Measurements from ENCODE around the gene ILK. TPM values are rescaled to one million over a fixed set of nuclear protein-coding genes. Genes with fewer than 3 reads are reported as not detected.

ILK gene
- total RNA-seq, 2 donors from 2014 or later, result 115 to 157 TPM

DNA sequence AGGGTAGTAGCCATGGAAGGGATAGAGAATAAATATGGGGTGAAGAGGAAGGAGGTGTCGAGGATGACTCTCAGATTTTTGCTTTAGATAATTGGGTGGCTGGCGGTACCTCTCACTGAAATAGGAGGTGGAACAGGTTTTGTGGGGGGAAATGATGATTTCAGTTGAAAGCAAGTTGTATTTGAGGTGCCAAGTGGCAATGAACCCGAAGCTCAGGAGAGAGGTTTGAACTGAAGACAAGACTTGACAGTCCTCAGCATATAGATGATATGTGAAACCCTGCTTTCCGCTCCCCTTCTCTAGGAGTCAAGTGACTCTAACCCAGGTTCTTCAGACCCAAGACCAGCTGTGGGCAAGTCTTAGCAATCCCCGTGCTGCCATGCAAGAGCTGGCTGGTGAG lies 33.9 kb upstream of the ILK start:
- Histone ChIP-seq H3K27ac (no peak overlapping the region), H3K9me3 (no peaks in the 10 kb centered on the region), H3K27me3 (no peaks in the 10 kb centered on the region), H3K9ac (ENCODE audit: low read depth in 2 of 2, low read length in 2 of 2) (no peak overlapping the region), H3K4me1 (no peaks in the 10 kb centered on the region), H3K36me3 (no peaks in the 10 kb centered on the region), H3K4me3 (no peak overlapping the region)
- TF ChIP-seq, protein P1, sequence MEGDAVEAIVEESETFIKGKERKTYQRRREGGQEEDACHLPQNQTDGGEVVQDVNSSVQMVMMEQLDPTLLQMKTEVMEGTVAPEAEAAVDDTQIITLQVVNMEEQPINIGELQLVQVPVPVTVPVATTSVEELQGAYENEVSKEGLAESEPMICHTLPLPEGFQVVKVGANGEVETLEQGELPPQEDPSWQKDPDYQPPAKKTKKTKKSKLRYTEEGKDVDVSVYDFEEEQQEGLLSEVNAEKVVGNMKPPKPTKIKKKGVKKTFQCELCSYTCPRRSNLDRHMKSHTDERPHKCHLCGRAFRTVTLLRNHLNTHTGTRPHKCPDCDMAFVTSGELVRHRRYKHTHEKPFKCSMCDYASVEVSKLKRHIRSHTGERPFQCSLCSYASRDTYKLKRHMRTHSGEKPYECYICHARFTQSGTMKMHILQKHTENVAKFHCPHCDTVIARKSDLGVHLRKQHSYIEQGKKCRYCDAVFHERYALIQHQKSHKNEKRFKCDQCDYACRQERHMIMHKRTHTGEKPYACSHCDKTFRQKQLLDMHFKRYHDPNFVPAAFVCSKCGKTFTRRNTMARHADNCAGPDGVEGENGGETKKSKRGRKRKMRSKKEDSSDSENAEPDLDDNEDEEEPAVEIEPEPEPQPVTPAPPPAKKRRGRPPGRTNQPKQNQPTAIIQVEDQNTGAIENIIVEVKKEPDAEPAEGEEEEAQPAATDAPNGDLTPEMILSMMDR (IDR thresholded peaks at IDR 0.05), result no peak
- DNase-seq, result no peak
- intact Hi-C loops (cut with DNase I), result no loop called here

DNA sequence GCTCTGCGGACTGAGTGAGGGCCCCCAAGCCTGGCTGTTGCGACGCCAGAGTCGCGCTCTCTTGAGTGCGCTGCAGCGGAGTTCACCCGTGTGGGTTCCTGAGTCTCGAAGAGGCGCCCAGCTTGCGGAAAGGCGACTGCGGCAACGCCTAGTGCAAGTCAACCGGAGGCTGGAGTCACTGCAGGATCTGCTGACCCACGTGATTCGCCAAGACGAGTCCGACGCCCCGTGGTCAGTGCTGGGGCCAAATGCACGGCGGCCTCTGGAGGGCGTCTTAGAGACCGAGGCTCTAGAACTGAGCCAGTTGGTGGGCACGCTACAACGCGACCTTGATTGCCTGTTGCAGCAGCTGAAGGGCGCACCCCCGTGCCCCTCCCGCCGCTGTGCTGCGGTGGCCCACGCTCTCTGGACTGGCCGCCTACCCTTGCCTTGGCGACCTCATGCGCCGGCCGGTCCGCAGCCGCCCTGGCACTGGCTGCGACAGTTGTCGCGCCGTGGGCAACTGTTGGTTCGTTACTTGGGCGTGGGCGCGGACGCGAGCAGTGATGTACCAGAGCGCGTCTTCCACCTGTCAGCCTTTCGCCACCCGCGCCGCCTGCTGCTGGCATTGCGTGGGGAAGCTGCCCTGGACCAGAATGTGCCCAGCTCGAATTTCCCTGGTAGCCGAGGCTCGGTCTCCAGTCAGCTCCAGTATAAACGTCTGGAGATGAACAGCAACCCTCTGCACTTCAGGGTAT lies 32.7 kb upstream of the ILK start:
- intact Hi-C loops (cut with DNase I), result no loop called here
- H3K9me3 ChIP-seq, result no peaks in the 10 kb centered on the region
- no peaks in the 10 kb centered on the region for H3K4me1 ChIP-seq
- no peak overlapping the region for H3K9ac ChIP-seq (ENCODE audit: low read depth in 2 of 2, low read length in 2 of 2)
- H3K4me3 ChIP-seq, result no peak overlapping the region
- H3K36me3 ChIP-seq, result no peaks in the 10 kb centered on the region
- no peak for DNase-seq
- TF ChIP-seq, protein P1 (IDR thresholded peaks at IDR 0.05), result no peak
- H3K27me3 ChIP-seq, result no peaks in the 10 kb centered on the region
- H3K27ac ChIP-seq, result no peak overlapping the region

DNA sequence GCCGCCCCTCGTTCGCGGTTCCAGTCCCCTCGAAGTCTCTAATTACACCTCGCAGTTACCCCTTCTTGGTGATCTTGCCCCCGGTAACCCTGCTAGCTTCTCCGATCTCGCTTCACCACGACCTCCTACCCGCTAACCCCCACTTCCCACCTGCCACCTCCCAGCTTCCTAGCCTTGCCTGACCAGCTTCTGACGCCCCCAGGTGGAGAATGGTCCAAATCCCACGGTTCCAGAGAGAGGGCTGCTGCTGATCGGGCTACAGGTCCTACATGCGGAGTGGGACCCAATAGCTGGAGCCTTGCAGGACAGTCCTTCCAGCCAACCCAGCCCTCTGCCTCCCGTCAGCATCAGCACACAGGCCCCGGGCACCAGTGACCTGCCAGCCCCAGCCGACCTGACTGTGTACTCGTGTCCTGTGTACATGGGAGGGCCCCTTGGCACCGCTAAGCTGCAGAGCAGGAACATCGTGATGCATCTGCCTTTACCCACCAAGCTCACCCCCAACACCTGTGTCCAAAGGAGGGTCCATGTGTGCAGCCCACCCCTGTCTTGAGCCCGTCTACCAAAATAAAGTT lies 32.1 kb upstream of the ILK start:
- DNase-seq, result no peak
- Histone ChIP-seq H3K4me3 (no peak overlapping the region), H3K9me3 (no peaks in the 10 kb centered on the region), H3K9ac (ENCODE audit: low read depth in 2 of 2, low read length in 2 of 2) (no peak overlapping the region), H3K27me3 (no peaks in the 10 kb centered on the region), H3K36me3 (no peaks in the 10 kb centered on the region), H3K4me1 (no peaks in the 10 kb centered on the region), H3K27ac (no peak overlapping the region)
- TF ChIP-seq, protein P1 (IDR thresholded peaks at IDR 0.05), result no peak
- intact Hi-C loops (cut with DNase I), result no loop called here

GRCh38 chr11:6572215-6572614 lies 31.4 kb upstream of the ILK start:
- no peaks in the 10 kb centered on the region for H3K9me3 ChIP-seq
- H3K27ac ChIP-seq, result no peak overlapping the region
- DNase-seq, result no peak
- H3K36me3 ChIP-seq, result no peaks in the 10 kb centered on the region
- H3K4me1 ChIP-seq, result no peaks in the 10 kb centered on the region
- TF ChIP-seq, protein P1 (IDR thresholded peaks at IDR 0.05), result no peak
- H3K9ac ChIP-seq (ENCODE audit: low read depth in 2 of 2, low read length in 2 of 2), result no peak overlapping the region
- no peaks in the 10 kb centered on the region for H3K27me3 ChIP-seq
- intact Hi-C loops (cut with DNase I), result no loop called here
- no peak overlapping the region for H3K4me3 ChIP-seq

GRCh38 chr11:6574816-6575715 lies 28.5 kb upstream of the ILK start:
- H3K4me3 ChIP-seq, result no peak overlapping the region
- DNase-seq, result no peak
- no peaks in the 10 kb centered on the region for H3K4me1 ChIP-seq
- H3K36me3 ChIP-seq, result no peaks in the 10 kb centered on the region
- no peak overlapping the region for H3K9ac ChIP-seq (ENCODE audit: low read depth in 2 of 2, low read length in 2 of 2)
- H3K27me3 ChIP-seq, result no peaks in the 10 kb centered on the region
- intact Hi-C loops (cut with DNase I), result no loop called here
- TF ChIP-seq, protein P1 (IDR thresholded peaks at IDR 0.05), result no peak
- no peak overlapping the region for H3K27ac ChIP-seq
- H3K9me3 ChIP-seq, result no peaks in the 10 kb centered on the region
